Endothelial cell of umbilical vein (primary cell): ENCODE results near the gene GDNF. TPM values are rescaled to one million over a fixed set of nuclear protein-coding genes. Genes with fewer than 3 reads are reported as not detected.

Experiments used
- BruUV-seq: library from RNA; stranded (reverse); fragments of 400-500 nt; replicated peaks from 2 replicates; lab custom pipeline; 2021; lab: Mats Ljungman, UMichigan
- CTCF ChIA-PET: fragments of 300-600, 350-600 bp; sonication (Branson Sonifier 250); formaldehyde crosslinking; loops from one replicate; lab custom pipeline; 2021; ENCODE audit warnings: antibody characterized with exemption, inconsistent platforms; lab: Charles Lee
- POLR2A ChIA-PET: fragments of 300-600, 350-600 bp; sonication (Branson Sonifier 250); formaldehyde crosslinking; loops from one replicate; lab custom pipeline; 2021; ENCODE audit warnings: antibody characterized with exemption, inconsistent platforms; lab: Charles Lee
- DNase-seq: peaks from one replicate; pipeline ENCODE4 v3.0.0-alpha.2; 2011; ENCODE audit warnings: low read depth, low spot score
- FAIRE-seq: peaks from 2 replicates; lab custom pipeline; 2011; peaks lifted over from hg19 to GRCh38; lab: Jason Lieb, UNC
- H2AFZ ChIP-seq: 2 replicates; pipeline ENCODE4 v1.6.0; 2012; ENCODE audit warnings: low read depth, low read length, control low read depth, inconsistent platforms
- H3K27ac ChIP-seq: 2 replicates; pipeline ENCODE4 v1.5.1; 2011; ENCODE audit warnings: low read depth, mild to moderate bottlenecking, control low read depth, low read length, moderate library complexity; ENCODE audit not compliant: insufficient read depth
- H3K27me3 ChIP-seq, 2 experiments: 2 replicates each; pipeline versions ENCODE4 v1.6.0 to v1.6.1; 2011; ENCODE audit warnings: low read length in 2 of 2, mixed read lengths in 1 of 2; ENCODE audit not compliant: control insufficient read depth in 2 of 2, insufficient read depth in 2 of 2
- H3K36me3 ChIP-seq, 2 experiments: 2 replicates in 1 of 2; 3 replicates in 1 of 2; pipeline ENCODE4 v1.5.1; 2011; ENCODE audit warnings: low read length in 2 of 2, mild to moderate bottlenecking in 1 of 2, moderate library complexity in 1 of 2; ENCODE audit not compliant: control insufficient read depth in 2 of 2, insufficient read depth in 2 of 2; ENCODE audit errors: extremely low read depth in 1 of 2
- H3K4me1 ChIP-seq: 3 replicates; pipeline ENCODE4 v1.5.1; 2011; ENCODE audit warnings: mild to moderate bottlenecking, low read length; ENCODE audit not compliant: control insufficient read depth, insufficient read depth; ENCODE audit errors: extremely low read depth
- H3K4me2 ChIP-seq: 2 replicates; pipeline ENCODE4 v1.6.1; 2011; ENCODE audit warnings: low read length, control low read depth, mixed read lengths; ENCODE audit not compliant: insufficient read depth
- H3K4me3 ChIP-seq, 3 experiments: fragments of 200-600 bp in 1 of 3; sonication (generic), shearing (Covaris generic) in 1 of 3; replicated peaks in 1 of 3; 2 replicates each; pipeline ENCODE4 v1.5.1; 2011 to 2016; ENCODE audit warnings: control low read depth in 3 of 3, low read length in 3 of 3, mild to moderate bottlenecking in 2 of 3, inconsistent platforms in 1 of 3, low read depth in 1 of 3, moderate library complexity in 1 of 3; ENCODE audit not compliant: insufficient read depth in 1 of 3
- H3K79me2 ChIP-seq: 2 replicates; pipeline ENCODE4 v1.6.0; 2012; ENCODE audit warnings: low read length, inconsistent platforms; ENCODE audit not compliant: control insufficient read depth, insufficient read depth
- H3K9ac ChIP-seq: replicated peaks from 2 replicates; pipeline ENCODE3; 2011; ENCODE audit warnings: low read length, control low read depth; ENCODE audit not compliant: insufficient read depth; ENCODE audit errors: extremely low read depth
- H3K9me1 ChIP-seq: replicated peaks from 3 replicates; pipeline ENCODE4 v1.6.0; 2011; ENCODE audit warnings: mild to moderate bottlenecking, low read length; ENCODE audit not compliant: control insufficient read depth, insufficient read depth; ENCODE audit errors: extremely low read depth
- H3K9me3 ChIP-seq: replicated peaks from 2 replicates; pipeline ENCODE4 v1.5.1; 2012; ENCODE audit warnings: low read length, inconsistent platforms; ENCODE audit not compliant: control insufficient read depth, insufficient read depth
- H4K20me1 ChIP-seq: replicated peaks from 2 replicates; pipeline ENCODE3; 2011; ENCODE audit warnings: mild to moderate bottlenecking, low read length; ENCODE audit not compliant: control insufficient read depth, insufficient read depth; ENCODE audit errors: extremely low read depth
- FOS ChIP-seq: IDR thresholded peaks from 2 replicates; pipeline ENCODE4 v1.6.1; 2011; ENCODE audit warnings: mild to moderate bottlenecking, low read length, moderate library complexity, borderline replicate concordance; ENCODE audit not compliant: insufficient read depth
- JUN ChIP-seq: IDR thresholded peaks from 2 replicates; pipeline ENCODE4 v1.6.1; 2011; ENCODE audit warnings: borderline replicate concordance, low read depth; ENCODE audit not compliant: insufficient read length, insufficient read depth
- MYC ChIP-seq: IDR thresholded peaks from one replicate; pipeline ENCODE4 v1.6.1; 2011; ENCODE audit warnings: mild to moderate bottlenecking, low read depth, low read length
- POLR2A ChIP-seq: IDR thresholded peaks from 2 replicates; pipeline ENCODE4 v1.6.1; 2012; ENCODE audit warnings: low read depth, mild to moderate bottlenecking, control low read depth, low read length
- POLR2AphosphoS5 ChIP-seq: IDR thresholded peaks from 2 replicates; pipeline ENCODE4 v1.6.1; 2012; ENCODE audit warnings: low read depth, mild to moderate bottlenecking, control low read depth, low read length, moderate library complexity; ENCODE audit not compliant: insufficient read depth
- dilution Hi-C: fragments of 300-500 bp; cut with MboI; formaldehyde crosslinking; loops from one replicate; pipeline ENCODE4 v1.15.0; 2019; ENCODE audit warnings: low sequenced_read_pairs; ENCODE audit not compliant: extremely low pct_ligation_motif_present
- intact Hi-C: fragments of 100-400 bp; cut with micrococcal nuclease; formaldehyde crosslinking; loops from one replicate; pipeline ENCODE4 v1.10.0; 2022
- polyA plus RNA-seq, 4 experiments: library from polyadenylated mRNA; depleted of rRNA in 3 of 4; stranded (reverse) in 3 of 4; unstranded in 1 of 4; fragments of >200 nt; gene quantifications; 2 replicates each; pipeline versions ENCODE4 v1.2.1 to v1.2.3, GENCODE V29; 2011 to 2012; ENCODE audit warnings: missing spikeins in 1 of 4
- total RNA-seq: library from RNA; stranded (reverse); gene quantifications from 2 replicates; pipeline ENCODE4 v1.2.3, GENCODE V29; 2021
- TF ChIP-seq, protein P1 (sequence below), 2 donors: IDR thresholded peaks; 1 replicate in 1 of 2; 2 replicates in 1 of 2; pipeline ENCODE4 v1.5.1; 2011; ENCODE audit warnings: low read length in 2 of 2, mild to moderate bottlenecking in 2 of 2, moderate library complexity in 2 of 2, control low read depth in 1 of 2, inconsistent platforms in 1 of 2, low read depth in 1 of 2; ENCODE audit not compliant: insufficient read depth in 1 of 2; ENCODE audit errors: extremely low read depth in 1 of 2

The GDNF gene
- total and polyA plus RNA-seq, 2 donors (not counting 3 experiments of a cell fraction or from before 2014, with no cell fraction given) = not detected

- CTCF ChIA-PET = interaction anchor here (0.9 kb wide), 1 partner anchor 19 kb away, joined by 3 read pairs; no protein-coding TSS in a partner anchor
- no peak for DNase-seq
- peaks cover 12 to 26% of the 10 kb centered on the region in 2 experiments for H3K27me3 ChIP-seq
- H4K20me1 ChIP-seq = no peaks in the 10 kb centered on the region
- dilution Hi-C loops = no loop called here
- H3K79me2 ChIP-seq = no peaks in the 10 kb centered on the region
- BruUV-seq = no TSS peak
- no peak overlapping the region for H3K27ac ChIP-seq
- TF ChIP-seq FOS = no peak
- TF ChIP-seq JUN = no peak
- TF ChIP-seq POLR2AphosphoS5 = no peak
- no peak for TF ChIP-seq MYC
- no peak for TF ChIP-seq POLR2A
- TF ChIP-seq, protein P1, sequence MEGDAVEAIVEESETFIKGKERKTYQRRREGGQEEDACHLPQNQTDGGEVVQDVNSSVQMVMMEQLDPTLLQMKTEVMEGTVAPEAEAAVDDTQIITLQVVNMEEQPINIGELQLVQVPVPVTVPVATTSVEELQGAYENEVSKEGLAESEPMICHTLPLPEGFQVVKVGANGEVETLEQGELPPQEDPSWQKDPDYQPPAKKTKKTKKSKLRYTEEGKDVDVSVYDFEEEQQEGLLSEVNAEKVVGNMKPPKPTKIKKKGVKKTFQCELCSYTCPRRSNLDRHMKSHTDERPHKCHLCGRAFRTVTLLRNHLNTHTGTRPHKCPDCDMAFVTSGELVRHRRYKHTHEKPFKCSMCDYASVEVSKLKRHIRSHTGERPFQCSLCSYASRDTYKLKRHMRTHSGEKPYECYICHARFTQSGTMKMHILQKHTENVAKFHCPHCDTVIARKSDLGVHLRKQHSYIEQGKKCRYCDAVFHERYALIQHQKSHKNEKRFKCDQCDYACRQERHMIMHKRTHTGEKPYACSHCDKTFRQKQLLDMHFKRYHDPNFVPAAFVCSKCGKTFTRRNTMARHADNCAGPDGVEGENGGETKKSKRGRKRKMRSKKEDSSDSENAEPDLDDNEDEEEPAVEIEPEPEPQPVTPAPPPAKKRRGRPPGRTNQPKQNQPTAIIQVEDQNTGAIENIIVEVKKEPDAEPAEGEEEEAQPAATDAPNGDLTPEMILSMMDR (IDR thresholded peaks at IDR 0.05; ENCODE audit: extremely low read depth in 1 of 2, insufficient read depth in 1 of 2, low read depth in 1 of 2, low read length in 2 of 2) = no peak
- intact Hi-C loops = no loop called here
- H3K9ac ChIP-seq = no peak overlapping the region
- H3K9me1 ChIP-seq = no peaks in the 10 kb centered on the region
- POLR2A ChIA-PET = no interaction called here
- H3K4me2 ChIP-seq = no peak overlapping the region
- H2AFZ ChIP-seq = no peak overlapping the region
- no peak for FAIRE-seq
- no peak overlapping the region for H3K4me3 ChIP-seq
- H3K9me3 ChIP-seq = no peaks in the 10 kb centered on the region
- H3K4me1 ChIP-seq = no peaks in the 10 kb centered on the region
- no peaks in the 10 kb centered on the region for H3K36me3 ChIP-seq
These were observed 14.4 kb downstream of the GDNF start for GRCh38 chr5:37825334-37825915.
